IPS DF 4.7 (cell line): ENCODE measurements around the gene ERMN.
"Not testable (repeated sequence)": the region's sequence is repeated elsewhere in the genome, so short reads cannot be mapped to it uniquely, and the experiment has no call there.

Experiments used
- DNase-seq: peaks from one replicate; pipeline ENCODE4 v3.0.0-alpha.2; 2013; ENCODE audit warnings: low spot score; ENCODE audit errors: extremely low read depth

The ERMN gene

GRCh38 chr2:157301307-157301706 is 24.3 kb downstream of the ERMN start:
- DNase-seq = no peak

- DNase-seq = no peak
Measured at GRCh38 chr2:157296958-157297357, 28.7 kb downstream of the ERMN start.

GRCh38 chr2:157296490-157296889 is 29.1 kb downstream of the ERMN start:
- no peak for DNase-seq

GRCh38 chr2:157292853-157293252 is 32.8 kb downstream of the ERMN start:
- no peak for DNase-seq

GRCh38 chr2:157291018-157291417 is 34.6 kb downstream of the ERMN start:
- DNase-seq = no peak

- no peak for DNase-seq
Measured at GRCh38 chr2:157290525-157290924, 35.1 kb downstream of the ERMN start.

GRCh38 chr2:157287160-157287559 is 38.5 kb downstream of the ERMN start:
- no peak for DNase-seq

GRCh38 chr2:157283468-157283867 is 42.2 kb downstream of the ERMN start:
- no peak for DNase-seq

- no peak for DNase-seq
Measured at GRCh38 chr2:157281316-157281715, 44.3 kb downstream of the ERMN start.

- not testable (repeated sequence) for DNase-seq
Measured at GRCh38 chr2:157279311-157279710, 46.3 kb downstream of the ERMN start.

GRCh38 chr2:157271590-157272203 is 53.9 kb downstream of the ERMN start:
- no peak for DNase-seq

- DNase-seq = no peak
Measured at GRCh38 chr2:157269922-157270321, 55.7 kb downstream of the ERMN start.

DNA sequence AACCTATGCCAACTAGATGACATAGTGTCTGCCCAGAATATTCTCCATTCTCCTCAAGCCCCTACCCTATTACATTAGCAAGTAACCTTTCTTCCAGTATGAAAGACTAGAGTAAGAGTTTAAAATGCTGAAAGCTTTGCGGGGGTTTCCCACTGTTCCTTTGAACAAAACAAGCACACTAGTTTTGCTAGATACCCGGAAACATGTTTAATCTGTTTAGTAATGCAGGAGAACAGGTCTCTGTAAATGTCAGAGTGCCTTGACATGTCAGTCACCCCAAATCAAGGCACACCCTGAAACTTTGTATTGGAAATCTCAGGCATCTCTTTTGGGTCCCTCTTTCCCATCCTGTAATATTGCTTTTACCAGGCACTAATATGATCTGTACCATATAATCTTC is 56.6 kb downstream of the ERMN start:
- no peak for DNase-seq
